ENCODE data around the gene SLC9A7.

SLC9A7 gene

GRCh38 chrX:46567388-46567787 lies 191.5 kb downstream of the SLC9A7 start:
- no peak for DNase-seq

GRCh38 chrX:46561824-46562657 lies 196.9 kb downstream of the SLC9A7 start:
- no peak for DNase-seq

- no peak for DNase-seq
Observed at GRCh38 chrX:46559062-46559461, 199.9 kb downstream of the SLC9A7 start.

- peak in 1 of 2 experiments; percentile 5 for DNase-seq
Observed at GRCh38 chrX:46554942-46555341, 204.0 kb downstream of the SLC9A7 start.

- DNase-seq: no peak
Observed at GRCh38 chrX:46553935-46554334, 205.0 kb downstream of the SLC9A7 start.

GRCh38 chrX:46551494-46552128 lies 207.3 kb downstream of the SLC9A7 start:
- no peak for DNase-seq

- no peak for DNase-seq
Observed at GRCh38 chrX:46549914-46550313, 209.0 kb downstream of the SLC9A7 start.

Measured in NCI-H1930 (cell line).